NCI-H1105 treated with DMSO at 0.1 percent for 48 hours (cell line): Measurements from ENCODE around the gene CDH4.
A peak's percentile ranks its signal among the peaks of the same experiment; 100 is the strongest.

ENCODE experiments used
- DNase-seq: peaks from one replicate; lab custom pipeline; 2025; lab: John Stamatoyannopoulos, UW

CDH4 gene

GRCh38 chr20:61356196-61356595 lies 104.1 kb downstream of the CDH4 start:
- no peak for DNase-seq

GRCh38 chr20:61357119-61357518 lies 105.1 kb downstream of the CDH4 start:
- no peak for DNase-seq

- DNase-seq = no peak
Observed at GRCh38 chr20:61359254-61359653, 107.2 kb downstream of the CDH4 start.

- no peak for DNase-seq
Observed at GRCh38 chr20:61360296-61360695, 108.2 kb downstream of the CDH4 start.

GRCh38 chr20:61360940-61361339 lies 108.9 kb downstream of the CDH4 start:
- no peak for DNase-seq

GRCh38 chr20:61361501-61361900 lies 109.4 kb downstream of the CDH4 start:
- DNase-seq = no peak

GRCh38 chr20:61364147-61364546 lies 112.1 kb downstream of the CDH4 start:
- no peak for DNase-seq

- no peak for DNase-seq
Observed at GRCh38 chr20:61366914-61367313, 114.9 kb downstream of the CDH4 start.

- no peak for DNase-seq
Observed at GRCh38 chr20:61369731-61370520, 117.9 kb downstream of the CDH4 start.

- DNase-seq = peak; percentile 37
Observed at GRCh38 chr20:61370841-61371303, 118.8 kb downstream of the CDH4 start.

- DNase-seq = no peak
Observed at GRCh38 chr20:61371501-61372136, 119.6 kb downstream of the CDH4 start.

- no peak for DNase-seq
Observed at GRCh38 chr20:61372137-61373054, 120.3 kb downstream of the CDH4 start.

- DNase-seq = no peak
Observed at GRCh38 chr20:61373055-61373399, 121.0 kb downstream of the CDH4 start.

GRCh38 chr20:61373956-61374545 lies 122.0 kb downstream of the CDH4 start:
- no peak for DNase-seq

GRCh38 chr20:61376541-61377240 lies 124.6 kb downstream of the CDH4 start:
- no peak for DNase-seq

- no peak for DNase-seq
Observed at GRCh38 chr20:61378694-61379355, 126.8 kb downstream of the CDH4 start.

- no peak for DNase-seq
Observed at GRCh38 chr20:61379898-61380544, 128.0 kb downstream of the CDH4 start.

GRCh38 chr20:61380545-61380915 lies 128.5 kb downstream of the CDH4 start:
- no peak for DNase-seq

GRCh38 chr20:61382194-61382593 lies 130.1 kb downstream of the CDH4 start:
- no peak for DNase-seq

- no peak for DNase-seq
Observed at GRCh38 chr20:61385296-61385695, 133.2 kb downstream of the CDH4 start.

GRCh38 chr20:61385731-61386130 lies 133.7 kb downstream of the CDH4 start:
- DNase-seq = no peak
